ENCODE measurements around the gene CEBPB. TPM values are rescaled to one million over a fixed set of nuclear protein-coding genes. Genes with fewer than 3 reads are reported as not detected.

The CEBPB gene
- total and polyA plus RNA-seq, 4 donors = 19.7 to 61.8 (median 29.2) TPM

DNA sequence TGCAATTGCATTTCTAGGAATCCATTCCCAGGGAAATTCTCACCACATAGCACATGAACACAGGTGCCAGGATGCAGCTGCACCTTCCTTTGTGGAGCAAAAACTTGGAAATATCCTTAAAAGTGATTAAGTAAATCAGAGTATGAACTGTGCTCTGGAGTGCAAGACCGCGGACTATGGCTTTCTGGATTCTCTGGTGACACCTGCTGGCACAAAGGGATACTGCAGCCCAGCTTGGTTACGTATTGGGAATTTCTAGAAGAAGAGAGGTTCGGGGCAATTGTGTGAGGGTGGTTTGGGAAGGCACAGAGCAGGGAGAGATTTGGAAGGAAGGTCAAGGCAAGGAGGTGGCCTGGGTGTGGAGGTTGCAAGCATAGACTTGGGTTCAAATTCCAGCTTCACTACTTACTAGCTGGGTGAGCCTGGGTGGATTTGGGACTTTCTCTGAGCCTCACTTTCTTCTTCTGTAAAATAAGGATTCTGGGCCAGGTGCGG lies 21.3 kb upstream of the CEBPB start:
- no peak overlapping the region for H3K9ac ChIP-seq (ENCODE audit: low read depth in 1 of 2, low read length in 2 of 2)
- 20% methylated on average over 5 of the region's 5 CpGs for WGBS
- TF ChIP-seq EGR1 (IDR thresholded peaks at IDR 0.05; ENCODE audit: low read depth in 2 of 2) = no peak
- TF ChIP-seq HNF4A (conservative IDR thresholded peaks at IDR 0.05) = peak; percentile 64 to 74
- TF ChIP-seq, protein P1, sequence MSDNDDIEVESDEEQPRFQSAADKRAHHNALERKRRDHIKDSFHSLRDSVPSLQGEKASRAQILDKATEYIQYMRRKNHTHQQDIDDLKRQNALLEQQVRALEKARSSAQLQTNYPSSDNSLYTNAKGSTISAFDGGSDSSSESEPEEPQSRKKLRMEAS (IDR thresholded peaks at IDR 0.05) = no peak
- no peak for TF ChIP-seq HNF4G (IDR thresholded peaks at IDR 0.05)
- no peak for TF ChIP-seq FOXA1 (IDR thresholded peaks at IDR 0.05)
- TF ChIP-seq YY1 (IDR thresholded peaks at IDR 0.05) = no peak
- TF ChIP-seq FOXA2 (IDR thresholded peaks at IDR 0.05) = no peak
- TF ChIP-seq, protein P2, sequence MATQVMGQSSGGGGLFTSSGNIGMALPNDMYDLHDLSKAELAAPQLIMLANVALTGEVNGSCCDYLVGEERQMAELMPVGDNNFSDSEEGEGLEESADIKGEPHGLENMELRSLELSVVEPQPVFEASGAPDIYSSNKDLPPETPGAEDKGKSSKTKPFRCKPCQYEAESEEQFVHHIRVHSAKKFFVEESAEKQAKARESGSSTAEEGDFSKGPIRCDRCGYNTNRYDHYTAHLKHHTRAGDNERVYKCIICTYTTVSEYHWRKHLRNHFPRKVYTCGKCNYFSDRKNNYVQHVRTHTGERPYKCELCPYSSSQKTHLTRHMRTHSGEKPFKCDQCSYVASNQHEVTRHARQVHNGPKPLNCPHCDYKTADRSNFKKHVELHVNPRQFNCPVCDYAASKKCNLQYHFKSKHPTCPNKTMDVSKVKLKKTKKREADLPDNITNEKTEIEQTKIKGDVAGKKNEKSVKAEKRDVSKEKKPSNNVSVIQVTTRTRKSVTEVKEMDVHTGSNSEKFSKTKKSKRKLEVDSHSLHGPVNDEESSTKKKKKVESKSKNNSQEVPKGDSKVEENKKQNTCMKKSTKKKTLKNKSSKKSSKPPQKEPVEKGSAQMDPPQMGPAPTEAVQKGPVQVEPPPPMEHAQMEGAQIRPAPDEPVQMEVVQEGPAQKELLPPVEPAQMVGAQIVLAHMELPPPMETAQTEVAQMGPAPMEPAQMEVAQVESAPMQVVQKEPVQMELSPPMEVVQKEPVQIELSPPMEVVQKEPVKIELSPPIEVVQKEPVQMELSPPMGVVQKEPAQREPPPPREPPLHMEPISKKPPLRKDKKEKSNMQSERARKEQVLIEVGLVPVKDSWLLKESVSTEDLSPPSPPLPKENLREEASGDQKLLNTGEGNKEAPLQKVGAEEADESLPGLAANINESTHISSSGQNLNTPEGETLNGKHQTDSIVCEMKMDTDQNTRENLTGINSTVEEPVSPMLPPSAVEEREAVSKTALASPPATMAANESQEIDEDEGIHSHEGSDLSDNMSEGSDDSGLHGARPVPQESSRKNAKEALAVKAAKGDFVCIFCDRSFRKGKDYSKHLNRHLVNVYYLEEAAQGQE (IDR thresholded peaks at IDR 0.05) = no peak
- TF ChIP-seq JUND (IDR thresholded peaks at IDR 0.05) = no peak
- TF ChIP-seq, protein P3, sequence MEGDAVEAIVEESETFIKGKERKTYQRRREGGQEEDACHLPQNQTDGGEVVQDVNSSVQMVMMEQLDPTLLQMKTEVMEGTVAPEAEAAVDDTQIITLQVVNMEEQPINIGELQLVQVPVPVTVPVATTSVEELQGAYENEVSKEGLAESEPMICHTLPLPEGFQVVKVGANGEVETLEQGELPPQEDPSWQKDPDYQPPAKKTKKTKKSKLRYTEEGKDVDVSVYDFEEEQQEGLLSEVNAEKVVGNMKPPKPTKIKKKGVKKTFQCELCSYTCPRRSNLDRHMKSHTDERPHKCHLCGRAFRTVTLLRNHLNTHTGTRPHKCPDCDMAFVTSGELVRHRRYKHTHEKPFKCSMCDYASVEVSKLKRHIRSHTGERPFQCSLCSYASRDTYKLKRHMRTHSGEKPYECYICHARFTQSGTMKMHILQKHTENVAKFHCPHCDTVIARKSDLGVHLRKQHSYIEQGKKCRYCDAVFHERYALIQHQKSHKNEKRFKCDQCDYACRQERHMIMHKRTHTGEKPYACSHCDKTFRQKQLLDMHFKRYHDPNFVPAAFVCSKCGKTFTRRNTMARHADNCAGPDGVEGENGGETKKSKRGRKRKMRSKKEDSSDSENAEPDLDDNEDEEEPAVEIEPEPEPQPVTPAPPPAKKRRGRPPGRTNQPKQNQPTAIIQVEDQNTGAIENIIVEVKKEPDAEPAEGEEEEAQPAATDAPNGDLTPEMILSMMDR (IDR thresholded peaks at IDR 0.05; ENCODE audit: low read depth, low read length, missing input control) = peak; percentile 98
- TF ChIP-seq SP1 (IDR thresholded peaks at IDR 0.05) = no peak
- TF ChIP-seq, protein P4, sequence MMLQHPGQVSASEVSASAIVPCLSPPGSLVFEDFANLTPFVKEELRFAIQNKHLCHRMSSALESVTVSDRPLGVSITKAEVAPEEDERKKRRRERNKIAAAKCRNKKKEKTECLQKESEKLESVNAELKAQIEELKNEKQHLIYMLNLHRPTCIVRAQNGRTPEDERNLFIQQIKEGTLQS (IDR thresholded peaks at IDR 0.05) = no peak
- no peak for TF ChIP-seq NR2F2 (IDR thresholded peaks at IDR 0.05)
- TF ChIP-seq, protein P5, sequence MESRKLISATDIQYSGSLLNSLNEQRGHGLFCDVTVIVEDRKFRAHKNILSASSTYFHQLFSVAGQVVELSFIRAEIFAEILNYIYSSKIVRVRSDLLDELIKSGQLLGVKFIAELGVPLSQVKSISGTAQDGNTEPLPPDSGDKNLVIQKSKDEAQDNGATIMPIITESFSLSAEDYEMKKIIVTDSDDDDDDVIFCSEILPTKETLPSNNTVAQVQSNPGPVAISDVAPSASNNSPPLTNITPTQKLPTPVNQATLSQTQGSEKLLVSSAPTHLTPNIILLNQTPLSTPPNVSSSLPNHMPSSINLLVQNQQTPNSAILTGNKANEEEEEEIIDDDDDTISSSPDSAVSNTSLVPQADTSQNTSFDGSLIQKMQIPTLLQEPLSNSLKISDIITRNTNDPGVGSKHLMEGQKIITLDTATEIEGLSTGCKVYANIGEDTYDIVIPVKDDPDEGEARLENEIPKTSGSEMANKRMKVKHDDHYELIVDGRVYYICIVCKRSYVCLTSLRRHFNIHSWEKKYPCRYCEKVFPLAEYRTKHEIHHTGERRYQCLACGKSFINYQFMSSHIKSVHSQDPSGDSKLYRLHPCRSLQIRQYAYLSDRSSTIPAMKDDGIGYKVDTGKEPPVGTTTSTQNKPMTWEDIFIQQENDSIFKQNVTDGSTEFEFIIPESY (IDR thresholded peaks at IDR 0.05) = no peak
- no peak for TF ChIP-seq GABPA (IDR thresholded peaks at IDR 0.05 in 1 of 2, conservative IDR thresholded peaks at IDR 0.05 in 1 of 2)
- TF ChIP-seq RXRA (IDR thresholded peaks at IDR 0.05) = peak in 1 of 2 donors; percentile 59
- peak; percentile 98 for TF ChIP-seq RAD21 (IDR thresholded peaks at IDR 0.05)
- no peak for TF ChIP-seq TAF1 (conservative IDR thresholded peaks at IDR 0.05)
- H3K9me3 ChIP-seq (ENCODE audit: control insufficient read depth in 4 of 4, low read length in 3 of 4) = no peaks in the 10 kb centered on the region
- no peak overlapping the region for H3K27ac ChIP-seq (ENCODE audit: low read depth in 1 of 2, low read length in 2 of 2)
- no peak overlapping the region for H3K4me3 ChIP-seq (ENCODE audit: low read depth in 1 of 3, low read length in 3 of 3)
- peak; percentile 94 for DNase-seq (ENCODE audit: low spot score)
- H3K27me3 ChIP-seq (ENCODE audit: control insufficient read depth in 4 of 4, insufficient read depth in 4 of 4, low read length in 3 of 4) = no peaks in the 10 kb centered on the region
- peaks cover 6 to 27% (median 17%) of the 10 kb centered on the region in 4 donors for H3K4me1 ChIP-seq (ENCODE audit: control insufficient read depth in 4 of 4, insufficient read depth in 4 of 4, low read length in 3 of 4)
- no peaks in the 10 kb centered on the region for H3K36me3 ChIP-seq (ENCODE audit: control insufficient read depth in 4 of 4, insufficient read depth in 3 of 4, low read depth in 1 of 4, low read length in 3 of 4)

All from liver (tissue), 9 donors.